Muscle of back (tissue), 11 donors: Measurements from ENCODE around the gene HSPB2. TPM values are rescaled to one million over a fixed set of nuclear protein-coding genes. Genes with fewer than 3 reads are reported as not detected.

Experiments
- DNase-seq, 3 donors: peaks; one replicate each; pipeline versions ENCODE4 v3.0.0 to v3.0.0-alpha.2; 2013
- polyA plus RNA-seq, 10 donors: library from polyadenylated mRNA; unstranded; fragments of 120-200 nt; gene quantifications; one replicate each; pipeline ENCODE4 v1.2.1, GENCODE V29; 2013; ENCODE audit not compliant: insufficient read length in 10 of 10

The HSPB2 gene
- polyA plus RNA-seq, 10 donors, result 49.6 to 93.5 (median 75.6) TPM

GRCh38 chr11:111935317-111936039 is 22.9 kb downstream of the HSPB2 start:
- DNase-seq, result peak in 1 of 3 donors; percentile 25

GRCh38 chr11:111936040-111936540 is 23.6 kb downstream of the HSPB2 start:
- DNase-seq, result no peak

DNA sequence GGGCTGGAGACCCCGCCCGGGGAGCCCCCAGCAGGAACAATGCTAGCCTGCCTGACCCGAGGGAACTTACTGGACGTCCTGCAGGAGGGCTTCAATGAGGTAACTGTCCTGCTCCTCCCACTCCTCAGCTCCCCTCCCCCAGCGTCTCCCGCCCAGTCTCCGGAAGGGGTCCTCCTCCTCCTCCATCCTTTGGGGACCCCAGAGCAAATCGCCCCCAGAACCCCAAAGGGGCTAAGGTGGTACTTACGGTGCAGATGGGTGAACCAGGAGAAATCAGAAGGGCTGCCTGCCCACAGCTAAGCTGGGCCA is 24.9 kb downstream of the HSPB2 start:
- no peak for DNase-seq

DNA sequence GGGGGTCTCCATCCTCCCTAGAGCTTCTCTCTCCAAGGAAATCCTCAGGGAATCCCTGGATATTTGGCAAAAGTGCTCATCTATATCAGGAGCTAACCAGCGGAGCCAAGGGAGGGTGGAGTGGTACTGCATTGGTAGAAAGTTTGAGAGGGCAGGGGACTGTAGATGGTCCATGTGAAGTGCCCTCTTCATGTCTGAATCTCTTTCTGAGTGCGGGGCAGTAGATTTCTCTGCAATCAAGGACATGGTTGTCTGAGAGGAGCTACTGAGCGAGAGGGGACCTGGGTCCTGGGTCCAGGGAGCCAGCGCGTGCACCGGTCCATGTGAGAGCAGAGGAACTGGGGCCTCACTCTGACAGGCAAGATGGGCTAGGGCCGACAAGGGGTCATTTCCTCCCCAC is 25.3 kb downstream of the HSPB2 start:
- DNase-seq, result peak in 1 of 3 donors; percentile 41

GRCh38 chr11:111938687-111939160 is 26.2 kb downstream of the HSPB2 start:
- DNase-seq, result peak in 1 of 3 donors; percentile 38

GRCh38 chr11:111939836-111940604 is 27.5 kb downstream of the HSPB2 start:
- DNase-seq, result peak in 1 of 3 donors; percentile 80

GRCh38 chr11:111941963-111942362 is 29.4 kb downstream of the HSPB2 start:
- peak in 2 of 3 donors; percentile 59 to 63 for DNase-seq

DNA sequence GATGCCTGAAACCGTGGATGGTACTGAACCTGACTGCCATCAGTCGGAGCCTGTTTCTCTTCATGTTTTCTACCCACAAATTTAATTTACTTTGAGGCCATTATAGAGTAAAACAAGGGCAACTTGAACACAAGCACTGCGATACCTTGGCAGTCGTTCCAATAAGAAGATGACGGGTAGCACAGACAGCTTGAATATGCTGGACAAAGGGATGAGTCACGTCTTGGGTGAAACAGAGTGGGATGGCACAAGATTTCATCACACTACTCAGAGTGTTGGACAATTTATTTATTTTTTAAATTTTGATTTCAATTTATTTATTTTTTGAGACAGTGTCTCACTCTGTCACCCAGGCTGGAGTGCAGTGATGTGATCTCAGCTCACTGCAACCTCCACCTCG is 30.3 kb downstream of the HSPB2 start:
- DNase-seq, result no peak

GRCh38 chr11:111944139-111944538 is 31.6 kb downstream of the HSPB2 start:
- DNase-seq, result peak in 1 of 3 donors; percentile 52

GRCh38 chr11:111944651-111945051 is 32.1 kb downstream of the HSPB2 start:
- peak in 1 of 3 donors; percentile 69 for DNase-seq

GRCh38 chr11:111945198-111945597 is 32.7 kb downstream of the HSPB2 start:
- no peak for DNase-seq

- DNase-seq, result no peak
Observed at GRCh38 chr11:111946499-111946898, 34.0 kb downstream of the HSPB2 start.

DNA sequence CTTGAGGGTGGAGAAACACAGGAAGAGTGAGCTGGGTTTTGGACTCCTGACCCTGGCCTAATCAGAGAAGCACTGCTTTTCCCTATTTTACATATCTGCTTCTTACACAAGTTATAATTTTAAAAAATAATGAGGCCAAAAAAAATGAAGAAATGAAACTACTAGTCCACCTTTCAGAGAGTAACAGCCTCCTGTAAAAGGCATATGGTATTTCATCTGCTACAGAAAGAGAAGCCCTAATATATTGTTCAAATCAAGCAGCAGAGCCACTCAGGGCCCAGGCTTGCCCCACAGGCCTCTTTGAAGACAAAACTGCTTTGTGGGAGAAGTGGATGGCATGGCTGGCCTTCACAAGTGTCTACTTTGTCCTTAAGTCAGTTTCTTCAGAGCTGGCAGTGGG is 34.6 kb downstream of the HSPB2 start:
- DNase-seq, result no peak

- DNase-seq, result no peak
Observed at GRCh38 chr11:111949519-111950426, 37.2 kb downstream of the HSPB2 start.

- no peak for DNase-seq
Observed at GRCh38 chr11:111951565-111951964, 39.0 kb downstream of the HSPB2 start.

DNA sequence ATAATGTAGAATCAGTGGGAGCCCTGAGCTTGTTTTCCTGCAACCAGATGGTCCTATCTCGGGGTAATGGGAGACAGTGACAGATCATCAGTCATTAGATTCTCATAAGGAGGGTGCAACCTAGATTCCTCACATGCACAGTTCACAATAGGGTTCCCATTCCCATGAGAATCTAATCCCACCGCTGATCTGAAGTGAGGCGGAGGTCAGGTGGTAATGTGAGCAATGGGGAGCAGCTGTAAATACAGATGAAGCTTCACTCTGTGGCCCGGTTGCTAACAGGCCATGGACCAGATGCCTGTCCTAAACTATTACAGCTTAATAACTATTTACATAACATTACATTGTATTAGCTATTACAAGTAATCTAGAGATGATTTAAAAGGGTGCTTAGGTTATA is 41.6 kb downstream of the HSPB2 start:
- no peak for DNase-seq

GRCh38 chr11:111957663-111958444 is 45.3 kb downstream of the HSPB2 start:
- DNase-seq, result peak in 2 of 3 donors; percentile 67 to 74

GRCh38 chr11:111960916-111961315 is 48.4 kb downstream of the HSPB2 start:
- no peak for DNase-seq

GRCh38 chr11:111961389-111962300 is 49.1 kb downstream of the HSPB2 start:
- no peak for DNase-seq
